ENCODE measurements around the gene ZNF232. TPM values are rescaled to one million over a fixed set of nuclear protein-coding genes. Genes with fewer than 3 reads are reported as not detected.
A peak's percentile ranks its signal among the peaks of the same experiment; 100 is the strongest.
"Not testable (repeated sequence)": the region's sequence is repeated elsewhere in the genome, so short reads cannot be mapped to it uniquely, and the experiment has no call there.

Gene ZNF232
- total and polyA plus RNA-seq, 2 experiments from 2014 or later, result 5.2 TPM

DNA sequence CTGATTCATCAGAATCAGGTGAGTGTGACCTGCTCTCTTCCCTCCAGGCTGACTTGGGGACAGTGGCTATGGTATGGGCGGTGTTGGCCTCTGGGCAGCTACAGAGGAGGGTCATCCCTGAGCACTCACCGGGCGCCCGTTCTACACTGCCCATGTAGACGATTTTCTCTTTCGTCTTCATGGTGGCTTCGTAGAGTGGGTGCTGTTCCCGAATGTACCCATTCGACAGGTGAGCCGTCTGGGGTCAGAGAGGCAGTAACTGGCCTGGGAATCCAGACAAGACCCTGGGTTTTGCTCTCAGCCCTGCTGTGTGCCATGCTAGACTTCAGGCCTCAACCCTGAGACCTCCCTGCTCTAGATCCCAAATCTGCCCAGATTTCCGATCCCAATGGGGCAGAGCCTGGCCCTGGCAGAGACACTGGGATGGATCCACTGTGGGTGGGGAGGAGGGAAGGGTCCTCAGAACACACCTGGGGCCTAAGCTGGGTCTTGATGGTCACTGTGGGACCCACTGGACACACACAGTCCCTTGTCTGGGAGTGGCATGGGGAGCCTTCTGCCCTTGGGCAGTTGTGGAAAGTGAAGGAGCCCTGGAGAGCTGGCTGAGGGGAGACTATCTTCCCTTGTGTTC is 17.3 kb upstream of the ZNF232 start:
- no peak overlapping the region for H3K27ac ChIP-seq
- no peaks in the 10 kb centered on the region for H3K9me3 ChIP-seq (ENCODE audit: low read depth)
- DNase-seq, result no peak
- 61 to 70% methylated on average over 11 of the region's 11 CpGs for WGBS, 2 experiments (ENCODE audit: low coverage in 1 of 2, low lambda C conversion rate in 2 of 2, missing lambda C conversion rate in 2 of 2)
- H3K9me2 ChIP-seq (ENCODE audit: insufficient read depth), result no peaks in the 10 kb centered on the region
- no peak overlapping the region for H3K9ac ChIP-seq
- no peak overlapping the region for H3K4me2 ChIP-seq (ENCODE audit: unreplicated experiment)
- H4K20me1 ChIP-seq (ENCODE audit: insufficient read depth), result no peaks in the 10 kb centered on the region
- no peak overlapping the region for H3K4me3 ChIP-seq
- no peak for TF ChIP-seq EZH2phosphoT487 (IDR thresholded peaks at IDR 0.05; ENCODE audit: insufficient read depth, low read depth)
- no peak for TF ChIP-seq EZH2 (IDR thresholded peaks at IDR 0.05; ENCODE audit: insufficient read depth, poor library complexity, severe bottlenecking)
- in situ Hi-C loops (cut with MboI), result no loop called here
- H2AFZ ChIP-seq, result no peak overlapping the region
- no peaks in the 10 kb centered on the region for H3K4me1 ChIP-seq (ENCODE audit: insufficient read depth)
- H3K36me3 ChIP-seq (ENCODE audit: low read depth), result no peaks in the 10 kb centered on the region
- H3K79me2 ChIP-seq (ENCODE audit: insufficient read depth), result no peaks in the 10 kb centered on the region
- no peaks in the 10 kb centered on the region for H3K27me3 ChIP-seq (replicated peaks; ENCODE audit: insufficient read depth)
- H3F3A ChIP-seq (ENCODE audit: insufficient read depth), result no peaks in the 10 kb centered on the region

DNA sequence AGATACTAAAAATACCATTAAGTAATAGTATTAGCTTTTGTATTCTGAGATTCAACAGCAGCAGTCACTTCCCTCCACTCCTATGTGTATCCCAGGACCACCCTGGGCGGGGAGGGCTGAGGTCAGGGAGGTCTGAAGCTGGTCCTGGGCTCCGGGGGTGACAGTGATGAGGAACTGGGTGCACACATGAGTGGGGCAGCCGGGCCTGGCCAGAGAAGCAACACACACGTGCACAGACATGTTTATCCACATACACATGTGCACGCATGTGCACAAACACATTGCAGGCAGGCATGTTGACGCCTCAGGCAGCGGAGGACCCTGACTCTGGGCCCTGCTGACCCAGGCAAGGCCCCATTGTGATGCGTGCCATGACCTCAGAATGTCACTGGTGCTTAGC is 16.7 kb upstream of the ZNF232 start:
- H3K9me2 ChIP-seq (ENCODE audit: insufficient read depth); H3K4me3 ChIP-seq; in situ Hi-C loops (cut with MboI); H3K36me3 ChIP-seq (ENCODE audit: low read depth); H3K27me3 ChIP-seq (replicated peaks; ENCODE audit: insufficient read depth); H4K20me1 ChIP-seq (ENCODE audit: insufficient read depth); DNase-seq; H3K9me3 ChIP-seq (ENCODE audit: low read depth); H2AFZ ChIP-seq; H3K4me1 ChIP-seq (ENCODE audit: insufficient read depth); H3K9ac ChIP-seq; H3K4me2 ChIP-seq (ENCODE audit: unreplicated experiment); H3K79me2 ChIP-seq (ENCODE audit: insufficient read depth); H3F3A ChIP-seq (ENCODE audit: insufficient read depth); H3K27ac ChIP-seq: not testable (repeated sequence)
- 54 to 72% methylated on average over 8 of the region's 8 CpGs for WGBS, 2 experiments (ENCODE audit: low coverage in 1 of 2, low lambda C conversion rate in 2 of 2, missing lambda C conversion rate in 2 of 2)

GRCh38 chr17:5127910-5128309 is 16.2 kb upstream of the ZNF232 start:
- no peaks in the 10 kb centered on the region for H4K20me1 ChIP-seq (ENCODE audit: insufficient read depth)
- H3K36me3 ChIP-seq (ENCODE audit: low read depth), result no peaks in the 10 kb centered on the region
- H3K4me2 ChIP-seq (ENCODE audit: unreplicated experiment), result no peak overlapping the region
- in situ Hi-C loops (cut with MboI), result no loop called here
- H3K27ac ChIP-seq, result no peak overlapping the region
- 16 to 23% methylated on average over 4 of the region's 4 CpGs for WGBS, 2 experiments (ENCODE audit: low coverage in 1 of 2, low lambda C conversion rate in 2 of 2, missing lambda C conversion rate in 2 of 2)
- no peaks in the 10 kb centered on the region for H3K9me3 ChIP-seq (ENCODE audit: low read depth)
- H3K79me2 ChIP-seq (ENCODE audit: insufficient read depth), result no peaks in the 10 kb centered on the region
- no peaks in the 10 kb centered on the region for H3K9me2 ChIP-seq (ENCODE audit: insufficient read depth)
- H3K4me1 ChIP-seq (ENCODE audit: insufficient read depth), result no peaks in the 10 kb centered on the region
- H3K27me3 ChIP-seq (replicated peaks; ENCODE audit: insufficient read depth), result no peaks in the 10 kb centered on the region
- no peak overlapping the region for H3K9ac ChIP-seq
- H3K4me3 ChIP-seq, result no peak overlapping the region
- no peaks in the 10 kb centered on the region for H3F3A ChIP-seq (ENCODE audit: insufficient read depth)
- no peak for DNase-seq
- H2AFZ ChIP-seq, result no peak overlapping the region
- no peak for TF ChIP-seq EZH2phosphoT487 (IDR thresholded peaks at IDR 0.05; ENCODE audit: insufficient read depth, low read depth)
- no peak for TF ChIP-seq EZH2 (IDR thresholded peaks at IDR 0.05; ENCODE audit: insufficient read depth, poor library complexity, severe bottlenecking)

GRCh38 chr17:5126719-5127488 is 15.2 kb upstream of the ZNF232 start:
- in situ Hi-C loops (cut with MboI), result no loop called here
- no peak for DNase-seq
- WGBS, 2 experiments (ENCODE audit: low coverage in 1 of 2, low lambda C conversion rate in 2 of 2, missing lambda C conversion rate in 2 of 2), result 55 to 68% methylated on average over 13 to 17 of the region's 17 CpGs

DNA sequence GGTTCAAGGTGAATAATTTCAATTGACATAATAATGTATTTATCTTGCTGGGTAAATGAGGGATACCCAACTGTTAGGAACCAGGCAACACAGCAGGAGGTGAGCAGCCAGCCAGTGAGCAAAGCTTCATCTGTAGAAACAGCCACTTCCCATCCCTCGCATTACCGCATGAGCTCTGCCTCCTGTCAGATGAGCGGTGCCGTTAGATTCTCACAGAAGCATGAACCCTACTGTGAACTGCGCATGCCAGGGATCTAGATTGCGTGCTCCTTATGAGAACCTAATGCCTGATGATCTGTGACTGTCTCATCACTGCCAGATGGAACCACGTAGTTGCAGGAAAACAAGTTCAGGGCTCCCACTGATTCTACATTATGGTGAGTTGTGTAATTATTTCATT is 13.2 kb upstream of the ZNF232 start:
- H4K20me1 ChIP-seq (ENCODE audit: insufficient read depth); H3K27me3 ChIP-seq (replicated peaks; ENCODE audit: insufficient read depth); H3K9ac ChIP-seq; H3K4me3 ChIP-seq; H3F3A ChIP-seq (ENCODE audit: insufficient read depth); H3K4me2 ChIP-seq (ENCODE audit: unreplicated experiment); H3K9me3 ChIP-seq (ENCODE audit: low read depth); H3K36me3 ChIP-seq (ENCODE audit: low read depth); H3K79me2 ChIP-seq (ENCODE audit: insufficient read depth); H3K4me1 ChIP-seq (ENCODE audit: insufficient read depth); H2AFZ ChIP-seq; H3K27ac ChIP-seq; in situ Hi-C loops (cut with MboI); H3K9me2 ChIP-seq (ENCODE audit: insufficient read depth): not testable (repeated sequence)
- peak; percentile 15 for DNase-seq
- 31 to 38% methylated on average over 7 of the region's 7 CpGs for WGBS, 2 experiments (ENCODE audit: low coverage in 1 of 2, low lambda C conversion rate in 2 of 2, missing lambda C conversion rate in 2 of 2)

More at GRCh38 chr17:5126719-5127488, 15.2 kb upstream of the ZNF232 start:
- no peaks in the 10 kb centered on the region for H3K79me2 ChIP-seq (ENCODE audit: insufficient read depth)
- no peaks in the 10 kb centered on the region for H3K27me3 ChIP-seq (replicated peaks; ENCODE audit: insufficient read depth)
- no peak overlapping the region for H3K9ac ChIP-seq
- H2AFZ ChIP-seq, result no peak overlapping the region
- no peaks in the 10 kb centered on the region for H3K9me3 ChIP-seq (ENCODE audit: low read depth)
- no peak overlapping the region for H3K27ac ChIP-seq
- H3K9me2 ChIP-seq (ENCODE audit: insufficient read depth), result no peaks in the 10 kb centered on the region
- H3K4me1 ChIP-seq (ENCODE audit: insufficient read depth), result no peaks in the 10 kb centered on the region
- TF ChIP-seq EZH2 (IDR thresholded peaks at IDR 0.05; ENCODE audit: insufficient read depth, poor library complexity, severe bottlenecking) (no peak), EZH2phosphoT487 (IDR thresholded peaks at IDR 0.05; ENCODE audit: insufficient read depth, low read depth) (no peak)
- H3F3A ChIP-seq (ENCODE audit: insufficient read depth), result no peaks in the 10 kb centered on the region
- H3K36me3 ChIP-seq (ENCODE audit: low read depth), result no peaks in the 10 kb centered on the region
- no peak overlapping the region for H3K4me3 ChIP-seq
- no peaks in the 10 kb centered on the region for H4K20me1 ChIP-seq (ENCODE audit: insufficient read depth)
- H3K4me2 ChIP-seq (ENCODE audit: unreplicated experiment), result no peak overlapping the region

DNA sequence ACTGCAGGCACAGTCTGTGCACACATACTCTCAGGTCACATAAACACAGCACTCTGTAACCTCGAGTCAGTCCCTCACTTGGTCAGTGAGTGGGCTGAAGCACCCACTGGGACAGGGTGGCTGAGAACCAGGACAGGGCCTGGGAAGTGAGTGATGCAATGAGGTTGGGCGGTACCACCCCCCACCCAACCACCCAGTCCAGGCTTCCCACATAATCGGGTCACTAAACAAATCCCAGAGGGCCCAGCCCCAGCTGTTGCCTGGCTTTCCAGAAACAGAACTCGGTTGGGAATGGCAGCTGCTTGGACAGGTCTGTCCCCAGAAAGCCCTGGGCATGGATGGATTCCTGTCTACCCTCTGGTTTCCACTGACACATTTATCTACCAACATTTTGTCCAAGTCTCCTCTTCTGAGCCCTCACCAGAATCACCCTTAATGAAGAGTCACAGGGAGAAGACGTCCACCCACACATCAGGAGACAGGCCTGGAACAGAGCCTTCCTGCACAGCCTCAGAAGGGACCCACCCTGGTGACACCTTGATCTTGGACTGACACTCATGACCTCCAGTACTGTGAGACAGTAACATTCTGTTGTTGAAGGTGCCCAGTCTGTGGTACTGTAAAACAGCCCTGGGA is 12.6 kb upstream of the ZNF232 start:
- H4K20me1 ChIP-seq (ENCODE audit: insufficient read depth); H3F3A ChIP-seq (ENCODE audit: insufficient read depth); H3K36me3 ChIP-seq (ENCODE audit: low read depth); in situ Hi-C loops (cut with MboI); H3K9me3 ChIP-seq (ENCODE audit: low read depth); H3K9me2 ChIP-seq (ENCODE audit: insufficient read depth); H3K27me3 ChIP-seq (replicated peaks; ENCODE audit: insufficient read depth); H3K9ac ChIP-seq; H3K4me3 ChIP-seq; H3K27ac ChIP-seq; H3K4me1 ChIP-seq (ENCODE audit: insufficient read depth); H3K79me2 ChIP-seq (ENCODE audit: insufficient read depth); H2AFZ ChIP-seq; DNase-seq; H3K4me2 ChIP-seq (ENCODE audit: unreplicated experiment): not testable (repeated sequence)
- WGBS, 2 experiments (ENCODE audit: low coverage in 1 of 2, low lambda C conversion rate in 2 of 2, missing lambda C conversion rate in 2 of 2), result 35 to 58% methylated on average over 5 of the region's 5 CpGs

Measured in GM23248 (cell line).